ENCODE data around the gene NEU3. TPM values are rescaled to one million over a fixed set of nuclear protein-coding genes. Genes with fewer than 3 reads are reported as not detected.
A peak's percentile ranks its signal among the peaks of the same experiment; 100 is the strongest.

NEU3 gene
- total RNA-seq, result 10 to 100 TPM; 12.7 TPM
- 2.1 TPM for polyA plus RNA-seq

GRCh38 chr11:74988541-74989259 lies at the start of gene NEU3:
Gene NEU3, plus strand, starts transcription at chr11:74988933. Its CDS starts 128 bp downstream, at chr11:74989061.
- peak; percentile 74 to 88 (median 79) for DNase-seq
- CTCF ChIA-PET, result interaction anchor here (1.1 to 1.5 kb wide), 2 partner anchors 16 to 59 kb away, joined by 4 read pairs; no protein-coding TSS in a partner anchor
- Histone ChIP-seq H3K4me3 (ENCODE audit: low read length) (peak within 1 kb of the TSS; percentile 78), H3K4me1 (ENCODE audit: insufficient read depth, low read length) (peaks cover 22% of the 10 kb centered on the region), H3K27me3 (ENCODE audit: insufficient read depth, low read length, poor library complexity, severe bottlenecking) (no peaks in the 10 kb centered on the region), H3K27ac (ENCODE audit: low read depth, low read length) (peak within 1 kb of the TSS; percentile 74), H3K9me3 (ENCODE audit: low read length) (no peaks in the 10 kb centered on the region), H3K36me3 (ENCODE audit: insufficient read depth, low read length) (no peaks in the 10 kb centered on the region)
- Mint-ChIP-seq H3K4me1 (peaks cover 24 to 39% (median 32%) of the 10 kb centered on the region in 3 donors), H3K4me3 (peak within 1 kb of the TSS; percentile 92 to 98 (median 93)), H3K27ac (peak within 1 kb of the TSS; percentile 72 to 97 (median 90)), H3K36me3 (peaks cover 0 to 7% (median 4%) of the 10 kb centered on the region in 3 donors), H3K27me3 (no peaks in the 10 kb centered on the region), H3K9me3 (no peaks in the 10 kb centered on the region)
- POLR2A ChIA-PET, result interaction anchor here (0.6 to 2.0 kb wide), 5 partner anchors 28 to 1200 kb away, joined by 3 to 8 read pairs (median 7); partner anchors contain the start of genes LIPT2, SPCS2 and XRRA1

GRCh38 chr11:74941492-74941891 lies 47.2 kb upstream of the NEU3 start:
- Mint-ChIP-seq H3K27me3 (no peaks in the 10 kb centered on the region), H3K4me3 (no peak overlapping the region), H3K36me3 (peaks cover 0 to 91% (median 48%) of the 10 kb centered on the region in 3 donors), H3K27ac (peak overlapping the region in 3 of 8 donors; percentile 12 to 31 (median 19)), H3K4me1 (peaks cover 0 to 57% (median 49%) of the 10 kb centered on the region in 3 donors), H3K9me3 (no peaks in the 10 kb centered on the region)
- ChIA-PET POLR2A (no interaction called here), CTCF (interaction anchor here (1.3 kb wide), 1 partner anchor 11 kb away, joined by 4 read pairs; no protein-coding TSS in a partner anchor)
- H3K4me3 ChIP-seq (ENCODE audit: low read length), result no peak overlapping the region
- no peak overlapping the region for H3K27ac ChIP-seq (ENCODE audit: low read depth, low read length)
- no peaks in the 10 kb centered on the region for H3K27me3 ChIP-seq (ENCODE audit: insufficient read depth, low read length, poor library complexity, severe bottlenecking)
- H3K36me3 ChIP-seq (ENCODE audit: insufficient read depth, low read length), result peaks cover 15% of the 10 kb centered on the region
- no peaks in the 10 kb centered on the region for H3K9me3 ChIP-seq (ENCODE audit: low read length)
- no peak for DNase-seq
- no peaks in the 10 kb centered on the region for H3K4me1 ChIP-seq (ENCODE audit: insufficient read depth, low read length)

GRCh38 chr11:74942073-74942759 lies 46.5 kb upstream of the NEU3 start:
- H3K27ac Mint-ChIP-seq, result peak overlapping the region in 1 of 8 donors; percentile 31
- H3K9me3 ChIP-seq (ENCODE audit: low read length), result no peaks in the 10 kb centered on the region
- ChIA-PET CTCF (interaction anchor here (1.3 kb wide), 1 partner anchor 12 kb away, joined by 4 read pairs; no protein-coding TSS in a partner anchor), POLR2A (no interaction called here)
- H3K4me1 Mint-ChIP-seq, result peaks cover 0 to 62% (median 55%) of the 10 kb centered on the region in 3 donors
- H3K27me3 ChIP-seq (ENCODE audit: insufficient read depth, low read length, poor library complexity, severe bottlenecking), result no peaks in the 10 kb centered on the region
- peaks cover 0 to 87% (median 42%) of the 10 kb centered on the region in 3 donors for H3K36me3 Mint-ChIP-seq
- no peak for DNase-seq
- no peak overlapping the region for H3K4me3 ChIP-seq (ENCODE audit: low read length)
- H3K27ac ChIP-seq (ENCODE audit: low read depth, low read length), result no peak overlapping the region
- peaks cover 9% of the 10 kb centered on the region for H3K36me3 ChIP-seq (ENCODE audit: insufficient read depth, low read length)
- H3K4me1 ChIP-seq (ENCODE audit: insufficient read depth, low read length), result no peaks in the 10 kb centered on the region
- H3K4me3 Mint-ChIP-seq, result peak overlapping the region in 1 of 7 donors; percentile 13
- H3K9me3 Mint-ChIP-seq, result no peaks in the 10 kb centered on the region
- no peaks in the 10 kb centered on the region for H3K27me3 Mint-ChIP-seq

- CTCF ChIA-PET, result interaction anchor here (0.6 to 1.9 kb wide), 4 partner anchors 9 to 293 kb away, joined by 3 to 5 read pairs (median 4); no protein-coding TSS in a partner anchor
- DNase-seq, result no peak
- Mint-ChIP-seq H3K9me3 (no peaks in the 10 kb centered on the region), H3K27me3 (no peaks in the 10 kb centered on the region), H3K27ac (peak overlapping the region; percentile 88 to 100 (median 98)), H3K4me3 (peak overlapping the region; percentile 95 to 98 (median 96)), H3K36me3 (peaks cover 0 to 65% (median 19%) of the 10 kb centered on the region in 3 donors), H3K4me1 (peaks cover 39 to 90% (median 87%) of the 10 kb centered on the region in 3 donors)
- Histone ChIP-seq H3K4me3 (ENCODE audit: low read length) (peak overlapping the region; percentile 89), H3K4me1 (ENCODE audit: insufficient read depth, low read length) (peaks cover 22% of the 10 kb centered on the region), H3K9me3 (ENCODE audit: low read length) (no peaks in the 10 kb centered on the region), H3K27me3 (ENCODE audit: insufficient read depth, low read length, poor library complexity, severe bottlenecking) (no peaks in the 10 kb centered on the region), H3K36me3 (ENCODE audit: insufficient read depth, low read length) (no peaks in the 10 kb centered on the region), H3K27ac (ENCODE audit: low read depth, low read length) (peak overlapping the region; percentile 91)
- POLR2A ChIA-PET, result interaction anchor here (0.5 to 1.5 kb wide), 4 partner anchors 12 to 327 kb away, joined by 3 to 8 read pairs (median 3); partner anchors contain the start of gene NEU3
Measured at GRCh38 chr11:74948546-74948897, 40.2 kb upstream of the NEU3 start.

- POLR2A ChIA-PET, result interaction anchor here (0.5 to 1.5 kb wide), 5 partner anchors 9 to 326 kb away, joined by 3 to 8 read pairs (median 3); partner anchors contain the start of gene NEU3
- Histone ChIP-seq H3K4me1 (ENCODE audit: insufficient read depth, low read length) (peaks cover 22% of the 10 kb centered on the region), H3K27me3 (ENCODE audit: insufficient read depth, low read length, poor library complexity, severe bottlenecking) (no peaks in the 10 kb centered on the region), H3K36me3 (ENCODE audit: insufficient read depth, low read length) (no peaks in the 10 kb centered on the region), H3K4me3 (ENCODE audit: low read length) (peak within 1 kb of the TSS; percentile 89), H3K27ac (ENCODE audit: low read depth, low read length) (peak within 1 kb of the TSS; percentile 91), H3K9me3 (ENCODE audit: low read length) (no peaks in the 10 kb centered on the region)
- Mint-ChIP-seq H3K27ac (peak within 1 kb of the TSS; percentile 88 to 100 (median 98)), H3K4me3 (peak within 1 kb of the TSS; percentile 95 to 98 (median 96)), H3K36me3 (peaks cover 0 to 65% (median 13%) of the 10 kb centered on the region in 3 donors), H3K27me3 (no peaks in the 10 kb centered on the region), H3K9me3 (no peaks in the 10 kb centered on the region), H3K4me1 (peaks cover 44 to 89% (median 87%) of the 10 kb centered on the region in 3 donors)
- DNase-seq, result peak; percentile 97 to 99 (median 97)
- CTCF ChIA-PET, result interaction anchor here (0.6 to 1.9 kb wide), 4 partner anchors 8 to 292 kb away, joined by 3 to 5 read pairs (median 4); no protein-coding TSS in a partner anchor
Measured at GRCh38 chr11:74948898-74949752, 39.6 kb upstream of the NEU3 start, which contains the start of the genes SPCS2 and XRRA1. Gene SPCS2, plus strand, starts transcription at chr11:74949266. Its CDS starts 20 bp downstream, at chr11:74949286. Gene XRRA1, minus strand, starts transcription at chr11:74949091. Its CDS starts 8,213 bp downstream, at chr11:74940878.

GRCh38 chr11:74949753-74950137 lies 39.0 kb upstream of the NEU3 start:
- H3K4me3 ChIP-seq (ENCODE audit: low read length), result peak overlapping the region; percentile 89
- H3K4me1 ChIP-seq (ENCODE audit: insufficient read depth, low read length), result peaks cover 22% of the 10 kb centered on the region
- DNase-seq, result peak in 1 of 5 donors; percentile 5
- H3K4me1 Mint-ChIP-seq, result peaks cover 50 to 91% (median 90%) of the 10 kb centered on the region in 3 donors
- H3K4me3 Mint-ChIP-seq, result peak overlapping the region; percentile 95 to 98 (median 96)
- ChIA-PET POLR2A (interaction anchor here (0.6 to 1.5 kb wide), 2 partner anchors 10 to 39 kb away, joined by 3 to 8 read pairs; partner anchors contain the start of gene NEU3), CTCF (interaction anchor here (1.4 kb wide), 1 partner anchor 291 kb away, joined by 3 read pairs; no protein-coding TSS in a partner anchor)
- no peaks in the 10 kb centered on the region for H3K27me3 ChIP-seq (ENCODE audit: insufficient read depth, low read length, poor library complexity, severe bottlenecking)
- H3K27me3 Mint-ChIP-seq, result no peaks in the 10 kb centered on the region
- peak overlapping the region; percentile 91 for H3K27ac ChIP-seq (ENCODE audit: low read depth, low read length)
- H3K9me3 Mint-ChIP-seq, result no peaks in the 10 kb centered on the region
- H3K9me3 ChIP-seq (ENCODE audit: low read length), result no peaks in the 10 kb centered on the region
- peaks cover 0 to 64% (median 12%) of the 10 kb centered on the region in 3 donors for H3K36me3 Mint-ChIP-seq
- H3K36me3 ChIP-seq (ENCODE audit: insufficient read depth, low read length), result no peaks in the 10 kb centered on the region
- peak overlapping the region; percentile 88 to 100 (median 98) for H3K27ac Mint-ChIP-seq

All from CD8-positive, alpha-beta memory T cell (primary cell).